HG02943 (cell line): ENCODE results near the gene ADGRE1.

Source experiments
- ATAC-seq: cut with Tn5 transposase; IDR thresholded peaks from one replicate; pipeline ENCODE4 v1.9.1; 2021; ENCODE audit warnings: mild to moderate bottlenecking, low read depth, moderate library complexity; ENCODE audit not compliant: unreplicated experiment

ADGRE1 gene

GRCh38 chr19:6876748-6877147, 10.6 kb upstream of the ADGRE1 start:
- no peak for ATAC-seq

DNA sequence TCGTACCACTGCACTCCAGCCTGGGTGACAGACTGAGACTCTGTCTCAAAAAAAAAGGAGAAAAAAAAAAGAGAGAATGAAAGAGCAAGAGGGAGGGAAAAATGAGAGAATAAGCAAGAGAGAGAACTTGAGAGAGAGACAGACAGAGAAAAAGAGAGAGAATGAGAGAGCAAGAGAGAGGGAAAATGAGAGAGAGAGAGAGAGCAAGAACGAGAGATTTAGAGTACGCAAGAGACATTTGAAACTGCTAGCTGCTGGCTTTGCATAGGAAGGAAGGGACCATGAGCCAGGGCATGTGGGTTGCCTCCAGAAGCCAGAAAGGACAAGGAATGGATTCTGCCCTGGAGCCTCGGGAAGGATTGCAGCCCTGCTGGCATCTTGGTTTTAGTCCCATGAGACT, 9.6 kb upstream of the ADGRE1 start:
- ATAC-seq, result no peak

- no peak for ATAC-seq
These were observed 992 bp upstream of the ADGRE1 start for GRCh38 chr19:6886277-6886897.

DNA sequence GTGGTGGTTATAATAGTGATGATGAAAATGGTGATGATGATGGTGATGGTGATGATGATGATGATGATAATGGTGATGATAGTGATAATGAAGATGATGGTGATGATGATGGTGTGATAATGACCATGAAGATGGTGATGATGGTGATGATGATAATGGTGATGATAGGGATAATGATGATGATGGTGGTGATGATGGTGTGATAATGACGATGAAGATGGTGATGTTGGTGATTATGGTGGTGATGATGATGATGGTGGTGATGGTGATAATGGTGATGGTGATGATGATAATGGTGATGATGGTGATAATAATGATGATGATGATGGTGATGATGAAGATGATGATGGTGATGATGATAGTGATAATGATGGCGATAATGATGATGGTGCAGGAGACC, 1.6 kb downstream of the ADGRE1 start:
- ATAC-seq, result no peak

DNA sequence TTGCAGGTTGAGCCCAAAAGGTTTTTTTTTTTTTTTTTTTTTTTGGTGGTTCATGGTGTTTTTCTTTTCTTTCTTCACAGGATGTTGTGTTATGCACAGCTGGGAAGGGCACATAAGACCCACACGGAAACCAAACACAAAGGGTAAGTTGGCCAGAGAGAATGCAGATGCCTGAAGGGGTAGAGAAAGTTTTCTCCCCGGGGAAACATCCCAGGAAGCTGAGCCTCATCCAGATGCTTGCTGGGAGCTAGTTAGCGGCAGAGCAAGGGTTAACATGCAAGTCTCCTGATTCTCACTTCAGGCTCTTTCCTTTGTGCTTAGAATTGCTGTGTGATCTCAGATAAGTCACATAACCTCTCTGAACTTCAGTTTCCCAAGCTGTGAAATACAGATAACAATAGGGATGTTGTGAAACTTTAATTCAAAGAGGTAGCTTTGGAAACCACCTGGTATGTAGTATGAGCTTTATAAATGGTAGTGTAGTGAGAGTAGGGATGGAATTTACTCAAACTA, 3.1 kb downstream of the ADGRE1 start:
- ATAC-seq, result no peak

DNA sequence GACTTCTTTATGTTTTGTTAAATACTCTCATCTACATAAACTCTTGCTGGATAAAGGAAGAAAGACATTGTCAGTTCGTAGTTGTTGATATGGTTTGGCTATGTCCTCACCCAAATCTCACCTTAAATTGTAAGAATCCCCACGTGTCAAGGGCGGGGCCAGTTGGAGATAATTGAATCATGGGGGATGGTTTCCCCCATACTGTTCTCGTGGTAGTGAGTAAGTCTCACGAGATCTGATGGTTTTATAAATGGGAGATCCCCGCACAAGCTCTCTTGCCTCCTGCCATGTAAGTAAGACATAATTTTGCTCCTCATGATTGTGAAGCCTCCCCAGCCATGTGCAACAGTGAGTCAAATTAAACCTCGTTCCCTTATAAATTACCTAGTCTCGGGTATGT, 3.6 kb downstream of the ADGRE1 start:
- ATAC-seq, result no peak

- no peak for ATAC-seq
These were observed 4.5 kb downstream of the ADGRE1 start for GRCh38 chr19:6891761-6892385.

DNA sequence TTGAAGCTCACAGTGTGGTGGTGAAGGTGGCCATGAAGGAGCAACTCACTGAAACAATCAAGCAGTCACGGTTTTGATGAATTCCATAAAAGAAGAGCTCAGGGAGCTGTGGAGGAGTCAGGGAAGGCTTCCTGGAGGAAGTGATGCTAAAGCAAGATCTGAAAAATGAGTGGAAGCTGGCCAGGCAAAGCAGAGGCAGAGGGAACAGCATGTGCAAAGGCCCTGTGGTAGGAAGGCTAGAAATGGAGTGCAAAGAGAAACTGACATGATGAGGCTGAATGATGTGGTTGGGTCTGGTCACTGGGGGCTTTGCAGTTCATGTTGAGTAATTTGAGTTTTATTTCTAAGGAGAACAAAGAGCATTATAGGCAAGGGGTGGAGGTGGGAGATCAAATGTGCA, 6.9 kb downstream of the ADGRE1 start:
- ATAC-seq, result no peak

GRCh38 chr19:6903446-6903845, 16.1 kb downstream of the ADGRE1 start:
- ATAC-seq, result no peak

DNA sequence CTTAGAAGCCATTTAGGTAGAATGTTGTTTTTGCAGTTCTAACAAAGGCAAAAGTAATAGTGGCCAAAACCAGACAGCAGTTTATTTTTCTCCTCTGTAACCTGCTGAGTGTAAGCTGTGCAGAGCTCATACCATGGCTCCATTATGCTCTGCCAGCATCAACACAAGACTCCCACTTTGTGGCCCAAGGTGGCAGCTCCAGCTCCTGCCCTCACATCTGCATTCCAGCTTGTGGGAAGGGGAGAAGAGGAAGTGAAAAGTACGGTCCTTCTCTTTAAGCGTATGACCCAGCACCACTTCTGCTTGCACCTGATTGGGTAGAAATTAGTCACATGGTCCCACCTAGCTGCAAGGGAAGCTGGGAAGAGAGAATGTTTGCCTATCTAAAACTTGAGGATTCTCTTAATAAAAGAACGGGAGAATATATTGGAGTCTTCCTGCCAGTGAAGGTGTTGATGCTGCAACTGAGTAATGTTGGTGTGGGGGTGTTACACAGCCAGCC, 19.2 kb downstream of the ADGRE1 start:
- no peak for ATAC-seq

DNA sequence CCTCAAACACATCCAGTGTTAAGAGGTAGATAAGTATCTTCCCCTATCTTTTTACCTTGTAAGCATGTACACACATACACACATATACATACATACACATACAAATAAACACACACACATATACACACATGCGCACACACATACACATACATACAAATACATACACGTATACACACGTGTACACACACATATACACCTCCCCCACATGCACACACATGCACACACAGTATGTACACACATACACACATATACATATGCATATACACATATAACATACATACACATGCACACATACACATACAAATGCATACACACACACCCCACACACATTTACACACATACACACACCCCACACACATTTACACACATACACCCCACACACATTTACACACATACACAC, 24.1 kb downstream of the ADGRE1 start:
- ATAC-seq, result no peak

DNA sequence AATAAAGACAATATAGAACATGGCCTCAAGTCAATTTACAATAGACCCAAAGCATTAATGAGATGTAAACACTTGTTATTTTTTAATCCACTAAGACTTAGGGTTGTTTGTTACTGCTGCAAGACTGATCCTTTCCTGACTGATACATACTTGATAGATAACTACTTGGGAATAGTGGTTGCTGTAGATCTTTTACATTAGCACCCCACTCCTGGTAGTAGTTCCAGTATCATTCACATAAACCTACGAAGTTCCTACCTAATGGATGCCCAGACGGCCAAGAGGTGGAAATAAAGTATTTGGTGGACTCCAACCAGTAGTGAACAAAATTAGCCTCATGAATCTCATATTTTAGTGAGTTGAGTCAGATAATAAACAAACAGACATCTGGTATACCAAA, 26.9 kb downstream of the ADGRE1 start:
- no peak for ATAC-seq

DNA sequence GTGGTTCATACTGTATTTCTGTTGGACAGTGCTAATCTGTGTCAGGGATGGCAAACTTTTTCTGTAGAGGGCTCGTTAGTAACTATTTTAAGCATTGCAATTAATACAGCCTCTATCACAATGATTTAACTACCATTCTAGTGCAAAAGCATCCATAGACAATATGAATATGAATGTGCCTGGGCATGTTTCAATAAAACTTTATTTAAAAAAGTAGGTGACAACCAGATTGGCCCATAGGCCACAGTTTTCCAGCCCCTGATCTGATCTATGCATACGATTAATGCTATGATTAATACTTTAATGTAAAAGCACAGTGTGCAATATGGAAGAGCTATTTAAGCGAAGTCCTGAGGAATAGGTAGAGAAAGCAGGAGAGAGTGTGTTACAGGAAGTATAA, 29.6 kb downstream of the ADGRE1 start:
- ATAC-seq, result no peak

DNA sequence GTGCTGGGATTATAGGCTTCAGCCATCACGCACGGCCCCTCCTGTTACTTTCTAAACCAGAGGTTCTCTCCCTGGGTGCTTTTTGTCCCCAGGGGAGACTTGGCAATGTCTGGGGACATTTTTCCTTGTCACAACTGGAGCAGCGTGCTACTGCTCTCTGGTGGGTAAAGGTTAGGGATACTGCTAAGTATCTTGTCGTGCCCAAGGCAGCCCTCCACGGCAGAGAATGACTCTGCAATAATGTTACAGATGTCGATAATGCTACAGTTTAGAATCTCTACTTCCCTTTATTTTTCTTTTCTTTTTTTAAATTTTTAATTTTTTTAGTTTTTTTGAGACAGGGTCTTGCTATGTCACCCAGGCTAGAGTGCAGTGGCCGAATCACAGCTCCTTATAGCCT, 38.0 kb downstream of the ADGRE1 start:
- ATAC-seq, result no peak

- ATAC-seq, result no peak
These were observed 38.7 kb downstream of the ADGRE1 start for GRCh38 chr19:6925801-6926751.

GRCh38 chr19:6930190-6930589, 42.8 kb downstream of the ADGRE1 start:
- no peak for ATAC-seq

GRCh38 chr19:6935069-6935468, 47.7 kb downstream of the ADGRE1 start:
- no peak for ATAC-seq

DNA sequence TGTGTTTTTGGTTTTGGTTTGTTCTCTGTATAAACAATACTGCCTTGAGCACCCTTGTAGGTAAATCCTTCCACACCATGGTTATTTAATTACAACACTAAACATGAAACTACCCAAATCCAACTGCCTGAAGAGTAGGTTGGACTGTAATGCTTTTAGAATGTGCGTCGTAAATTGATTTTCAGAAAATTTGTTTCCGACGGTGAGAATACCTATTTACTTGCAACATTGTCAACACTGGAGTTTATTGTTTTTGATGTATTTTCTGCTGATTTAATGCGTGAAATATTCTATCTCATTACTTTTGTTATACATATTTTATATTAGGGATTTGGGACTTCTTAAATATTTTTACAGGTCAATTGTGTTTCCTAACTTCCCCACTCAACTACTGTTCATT, 48.2 kb downstream of the ADGRE1 start:
- ATAC-seq, result no peak

DNA sequence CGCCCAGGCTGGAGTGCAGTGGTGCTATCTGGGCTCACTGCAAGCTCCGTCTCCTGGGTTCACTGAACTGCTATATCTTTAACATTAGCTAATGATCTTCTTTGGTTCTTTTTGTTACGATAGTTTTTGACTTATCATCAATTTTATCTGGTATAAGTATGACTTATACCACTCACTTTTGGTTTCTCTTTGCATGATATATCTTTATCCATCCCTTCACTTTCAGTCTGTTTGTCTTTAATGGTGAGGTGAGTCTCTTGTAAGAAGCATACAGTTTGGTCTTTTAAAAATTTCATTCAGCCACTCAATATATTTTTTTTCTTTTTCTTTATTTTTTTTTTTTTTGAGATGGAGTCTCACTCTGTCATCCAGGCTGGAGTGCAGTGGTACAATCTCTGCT, 58.4 kb downstream of the ADGRE1 start:
- ATAC-seq, result no peak

- no peak for ATAC-seq
These were observed 60.4 kb downstream of the ADGRE1 start for GRCh38 chr19:6947745-6948144.

DNA sequence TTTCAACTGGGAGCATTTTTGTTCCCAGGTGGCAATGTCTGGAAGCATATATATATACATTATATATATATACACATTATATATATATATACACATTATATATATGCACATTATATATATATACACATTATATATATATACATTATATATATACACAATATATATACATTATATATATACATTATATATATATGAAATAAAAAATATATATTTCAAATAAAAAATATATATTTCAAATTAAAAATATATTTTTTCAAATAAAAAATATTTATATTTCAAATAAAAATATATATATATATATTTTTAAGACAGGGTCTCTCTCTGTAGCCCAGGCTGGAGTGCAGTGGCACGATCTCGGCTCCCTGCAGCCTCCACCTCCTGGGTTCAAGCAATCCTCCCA, 61.5 kb downstream of the ADGRE1 start:
- ATAC-seq, result no peak
